ENCODE measurements around the gene TANC2. TPM values are rescaled to one million over a fixed set of nuclear protein-coding genes. Genes with fewer than 3 reads are reported as not detected.

Gene TANC2
- total RNA-seq, 1 donor from 2014 or later = 36.5 TPM

GRCh38 chr17:62999736-63000135, 33.7 kb downstream of the TANC2 start:
- DNase-seq (ENCODE audit: extremely low read depth, low read depth, low spot score) = no peak

GRCh38 chr17:63001689-63002394, 35.8 kb downstream of the TANC2 start:
- DNase-seq (ENCODE audit: extremely low read depth, low read depth, low spot score) = no peak

- no peak for DNase-seq (ENCODE audit: extremely low read depth, low read depth, low spot score)
Measured at GRCh38 chr17:63002625-63003024, 36.6 kb downstream of the TANC2 start.

GRCh38 chr17:63015824-63016223, 49.8 kb downstream of the TANC2 start:
- no peak for DNase-seq (ENCODE audit: extremely low read depth, low read depth, low spot score)

Other genes with a start within 250 kb of the TANC2 start
- gene MARCHF10, start 157.9 kb upstream of the TANC2 start, total RNA-seq = not detected in 2 replicates

All from glomerular endothelial cell (primary cell).